ENCODE results near the gene BICDL1.

The BICDL1 gene

GRCh38 chr12:120132054-120132836 is 143.2 kb downstream of the BICDL1 start:
- DNase-seq: no peak

- DNase-seq: no peak
Measured at GRCh38 chr12:120132863-120133385, 143.9 kb downstream of the BICDL1 start.

- no peak for DNase-seq
Measured at GRCh38 chr12:120134307-120134980, 145.4 kb downstream of the BICDL1 start.

DNA sequence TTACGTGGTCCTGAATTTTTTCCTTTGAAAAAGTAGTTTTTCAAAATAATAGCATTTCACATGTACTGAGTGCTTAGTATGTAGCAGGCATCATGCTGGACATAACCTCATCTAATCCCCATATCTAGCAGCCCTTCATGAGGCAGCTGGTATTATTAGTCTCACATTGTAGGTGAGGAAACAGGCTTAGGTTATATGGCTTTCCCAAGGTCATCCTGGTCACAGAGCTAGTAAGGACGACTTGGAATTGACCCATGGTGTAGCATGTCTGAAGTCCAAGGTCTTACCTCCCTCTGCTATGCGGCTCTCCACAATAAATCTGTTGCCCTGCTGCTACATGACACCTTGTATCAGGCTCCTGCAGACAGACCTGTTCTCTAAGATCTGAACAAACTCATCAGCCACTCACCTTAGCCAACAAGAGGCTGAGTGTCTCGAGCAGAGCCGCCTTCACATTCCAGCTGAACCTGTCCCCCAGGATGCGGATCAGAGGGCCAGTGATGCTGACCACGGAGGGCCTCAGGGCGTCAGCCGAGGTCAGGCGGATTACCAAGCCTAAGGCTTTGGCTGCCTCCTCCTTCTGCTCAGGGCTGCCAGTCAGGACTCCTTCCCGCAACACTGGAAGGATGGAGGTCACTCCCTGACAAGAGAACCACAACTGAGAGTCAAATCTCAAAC is 147.2 kb downstream of the BICDL1 start:
- no peak for DNase-seq

GRCh38 chr12:120137833-120138232 is 148.8 kb downstream of the BICDL1 start:
- no peak for DNase-seq

- DNase-seq: no peak
Measured at GRCh38 chr12:120138366-120138765, 149.3 kb downstream of the BICDL1 start.

GRCh38 chr12:120139958-120140357 is 150.9 kb downstream of the BICDL1 start:
- no peak for DNase-seq

DNA sequence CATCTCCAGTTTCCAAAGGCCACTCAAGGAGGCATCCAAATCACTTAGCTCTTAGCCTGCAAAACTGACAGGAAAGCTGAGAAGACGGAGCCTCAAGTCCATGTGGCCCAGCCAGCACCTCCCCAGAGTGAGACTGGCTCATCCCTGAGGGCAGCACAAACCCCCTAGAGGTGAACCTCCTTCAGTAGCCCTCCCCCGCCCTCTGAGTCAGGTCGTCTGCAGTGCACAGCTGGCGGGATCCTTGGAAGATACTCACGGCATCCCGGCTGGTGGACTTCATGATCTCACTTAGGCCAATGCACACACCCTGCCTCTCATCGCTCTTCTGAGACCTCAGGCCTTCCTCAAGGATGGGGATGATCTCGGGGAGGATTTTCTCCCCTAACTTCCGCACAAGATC is 151.6 kb downstream of the BICDL1 start:
- no peak for DNase-seq

DNA sequence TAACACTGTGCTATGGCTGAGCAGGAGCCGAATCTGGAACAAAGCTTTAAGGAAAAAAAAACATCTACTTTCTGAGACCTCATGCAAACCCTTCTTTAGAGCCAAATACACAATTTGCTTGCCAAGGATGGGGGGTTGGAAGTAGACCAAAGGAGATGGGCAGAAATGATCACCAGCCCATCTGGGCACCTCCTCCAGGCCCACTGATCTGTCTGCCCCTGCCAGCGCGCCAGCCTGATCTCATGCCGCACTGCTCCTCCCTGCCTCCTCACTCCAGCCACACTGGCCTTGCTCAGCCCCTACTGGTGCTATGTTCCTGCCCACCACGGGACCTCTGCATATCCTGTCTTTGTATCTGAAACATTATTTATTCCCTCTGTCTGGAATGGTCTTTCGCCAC is 152.3 kb downstream of the BICDL1 start:
- DNase-seq: no peak

GRCh38 chr12:120142231-120142877 is 153.3 kb downstream of the BICDL1 start:
- DNase-seq: no peak
